GM12878 (cell line): ENCODE results near the gene SPTLC3. TPM values are rescaled to one million over a fixed set of nuclear protein-coding genes. Genes with fewer than 3 reads are reported as not detected.

ENCODE experiments used
- ATAC-seq: fragments of 200-7000 bp; cut with Tn5 transposase; 3 replicates; pipeline ENCODE4 v1.9.1; 2020; ENCODE audit warnings: mild to moderate bottlenecking, moderate library complexity
- BruUV-seq: library from RNA; stranded (reverse); fragments of 400-500 nt; replicated peaks from 2 replicates; lab custom pipeline; 2021; lab: Mats Ljungman, UMichigan
- CTCF ChIA-PET: fragments of 300-600 bp; sonication (Branson Sonifier 250); formaldehyde crosslinking; extraction: SDS; loops from one replicate; lab custom pipeline; 2021; ENCODE audit warnings: inconsistent platforms; lab: Yijun Ruan, JAX
- POLR2A ChIA-PET: fragments of 350-600 bp; formaldehyde crosslinking; extraction: SDS; loops from one replicate; lab custom pipeline; 2021; ENCODE audit warnings: inconsistent platforms; lab: Charles Lee
- RAD21 ChIA-PET: fragments of 300-600 bp; sonication (Branson Sonifier 250); formaldehyde crosslinking; loops from one replicate; lab custom pipeline; 2023; ENCODE audit warnings: antibody characterized with exemption; ENCODE audit not compliant: unreplicated experiment; lab: Charles Lee
- SMC1A ChIA-PET: fragments of 300-600 bp; sonication (Branson Sonifier 250); formaldehyde crosslinking; loops from one replicate; lab custom pipeline; 2023; ENCODE audit not compliant: unreplicated experiment, uncharacterized antibody; lab: Charles Lee
- DNase-seq: peaks from one replicate; pipeline ENCODE4 v3.0.0-alpha.2; 2011; ENCODE audit warnings: low read depth, low spot score
- FAIRE-seq: peaks from 3 replicates; lab custom pipeline; 2011; peaks lifted over from hg19 to GRCh38; lab: Jason Lieb, UNC
- H2AFZ ChIP-seq: 2 replicates; pipeline ENCODE4 v1.6.0; 2011; ENCODE audit warnings: low read depth, low read length, control low read depth; ENCODE audit not compliant: control insufficient read depth
- H3K27ac ChIP-seq: 2 replicates; pipeline ENCODE4 v1.5.1; 2011; ENCODE audit warnings: control low read depth; ENCODE audit not compliant: control insufficient read depth, insufficient read depth
- H3K27me3 ChIP-seq, 2 experiments: replicated peaks in 1 of 2; 2 replicates each; pipeline versions ENCODE4 v1.6.0 to v1.6.1; 2011; ENCODE audit warnings: low read length in 1 of 2; ENCODE audit not compliant: control insufficient read depth in 2 of 2, insufficient read depth in 2 of 2
- H3K36me3 ChIP-seq, 2 experiments: 2 replicates each; pipeline ENCODE4 v1.5.1; 2011; ENCODE audit warnings: low read length in 1 of 2; ENCODE audit not compliant: control insufficient read depth in 2 of 2, insufficient read depth in 2 of 2
- H3K4me1 ChIP-seq: 2 replicates; pipeline ENCODE4 v1.6.1; 2011; ENCODE audit warnings: mild to moderate bottlenecking, low read length, moderate library complexity, mixed read lengths; ENCODE audit not compliant: control insufficient read depth, insufficient read depth
- H3K4me2 ChIP-seq: 2 replicates; pipeline ENCODE4 v1.6.0; 2011; ENCODE audit warnings: control low read depth; ENCODE audit not compliant: control insufficient read depth, insufficient read depth
- H3K4me3 ChIP-seq: fragments of 200-600 bp; sonication (generic); 2 replicates; pipeline ENCODE4 v1.5.1; 2016
- H3K79me2 ChIP-seq: 2 replicates; pipeline ENCODE4 v1.6.0; 2011; ENCODE audit warnings: low read length; ENCODE audit not compliant: control insufficient read depth, insufficient read depth
- H3K9ac ChIP-seq: 2 replicates; pipeline ENCODE4 v1.8.0; 2011; ENCODE audit warnings: low read length, control low read depth, mixed read lengths; ENCODE audit not compliant: control insufficient read depth, insufficient read depth
- H3K9me3 ChIP-seq: replicated peaks from 3 replicates; pipeline ENCODE4 v1.5.1; 2011; ENCODE audit warnings: mild to moderate bottlenecking, low read length; ENCODE audit not compliant: control insufficient read depth, insufficient read depth
- H4K20me1 ChIP-seq: 2 replicates; pipeline ENCODE4 v1.6.0; 2011; ENCODE audit not compliant: control insufficient read depth, insufficient read depth
- PKNOX1 ChIP-seq: fragments of 450-650 bp; IDR thresholded peaks from 2 replicates; pipeline ENCODE4 v1.6.1; 2016; ENCODE audit warnings: mild to moderate bottlenecking
- RAD51 ChIP-seq: fragments of 450-650 bp; IDR thresholded peaks from 2 replicates; pipeline ENCODE4 v1.6.1; 2016; ENCODE audit warnings: moderate library complexity, mild to moderate bottlenecking, inconsistent platforms
- RBBP5 ChIP-seq: fragments of 200-600 bp; sonication (generic); conservative IDR thresholded peaks from 2 replicates; pipeline ENCODE4 v1.6.1; 2016
- TCF12 ChIP-seq: IDR thresholded peaks from 2 replicates; pipeline ENCODE4 v1.6.1; 2011; ENCODE audit warnings: low read depth, mild to moderate bottlenecking, low read length
- ZBTB40 ChIP-seq: fragments of 450-650 bp; IDR thresholded peaks from 2 replicates; pipeline ENCODE4 v1.6.1; 2016; ENCODE audit warnings: mild to moderate bottlenecking, moderate library complexity, borderline replicate concordance
- ZNF687 ChIP-seq: fragments of 450-650 bp; IDR thresholded peaks from 2 replicates; pipeline ENCODE4 v1.6.1; 2017; ENCODE audit warnings: mild to moderate bottlenecking, moderate library complexity
- WGBS: methylation state at CpG from one replicate; pipeline ENCODE4 v1.1.6; 2016; ENCODE audit warnings: low lambda C conversion rate; ENCODE audit not compliant: insufficient replicate concordance, insufficient coverage; ENCODE audit errors: missing lambda C conversion rate; 5-methylcytosine and 5-hydroxymethylcytosine counted together
- in situ Hi-C: fragments of 300-500 bp; cut with MboI; formaldehyde crosslinking; loops from 9 replicates; pipeline ENCODE4 v1.14.3; 2018; ENCODE audit warnings: mixed read lengths
- intact Hi-C: fragments of 100-400 bp; cut with micrococcal nuclease; formaldehyde crosslinking; loops from one replicate; pipeline ENCODE4 v1.14.2; 2022; ENCODE audit not compliant: unreplicated experiment
- polyA plus RNA-seq, 11 experiments: library from polyadenylated mRNA; depleted of rRNA in 4 of 11; unstranded in 6 of 11; stranded (reverse) in 5 of 11; fragments of >200 nt; fragmentation: Nextera tagmentation in 4 of 11; fragmentation: Illumina TruSeq in 1 of 11; extraction: Ambion mirVana in 4 of 11; extraction: Trizol in 1 of 11; gene quantifications; 1 replicate in 1 of 11; 2 replicates in 10 of 11; pipeline versions ENCODE4 v1.2.1 to v1.2.3, GENCODE V29; 2011 to 2016; ENCODE audit warnings: inconsistent platforms in 2 of 11, missing spikeins in 2 of 11, low read depth in 1 of 11
- total RNA-seq, 4 experiments: library from RNA; depleted of rRNA in 3 of 4; stranded (reverse); fragments of >200 nt in 3 of 4; fragmentation: Illumina TruSeq in 1 of 4; extraction: Trizol in 1 of 4; gene quantifications; 2 replicates each; pipeline versions ENCODE4 v1.2.1 to v1.2.3, GENCODE V29; 2013 to 2021

SPTLC3 gene
- total and polyA plus RNA-seq, 10 of the 15 experiments (the other 5 are each of a cell fraction or from before 2014, with no cell fraction given), result 0.04 to 0.29 (median 0.06) TPM; not detected in 7

- no peaks in the 10 kb centered on the region for H3K9me3 ChIP-seq
- FAIRE-seq (no peak), DNase-seq (no peak), ATAC-seq (no peak)
- 0% methylated on average over 3 of the region's 3 CpGs for WGBS
- POLR2A ChIA-PET, result no interaction called here
- no TSS peak for BruUV-seq
- SMC1A ChIA-PET, result no interaction called here
- TF ChIP-seq TCF12 (no peak), RBBP5 (no peak), ZBTB40 (no peak), PKNOX1 (no peak), RAD51 (no peak), ZNF687 (no peak)
- no peak overlapping the region for H3K4me3 ChIP-seq
- no peaks in the 10 kb centered on the region for H3K27me3 ChIP-seq
- no peaks in the 10 kb centered on the region for H3K79me2 ChIP-seq
- no peaks in the 10 kb centered on the region for H3K36me3 ChIP-seq
- no peak overlapping the region for H2AFZ ChIP-seq
- RAD21 ChIA-PET, result no interaction called here
- in situ Hi-C loops, result no loop called here
- H3K4me2 ChIP-seq, result no peak overlapping the region
- H3K4me1 ChIP-seq, result no peaks in the 10 kb centered on the region
- CTCF ChIA-PET, result no interaction called here
- no peaks in the 10 kb centered on the region for H4K20me1 ChIP-seq
- H3K27ac ChIP-seq, result no peak overlapping the region
- H3K9ac ChIP-seq, result no peak overlapping the region
- intact Hi-C loops, result no loop called here
Observed at GRCh38 chr20:12989586-12990115, 19.1 kb upstream of the SPTLC3 start.
